ENCODE results near the gene TBC1D16. TPM values are rescaled to one million over a fixed set of nuclear protein-coding genes. Genes with fewer than 3 reads are reported as not detected.
A peak's percentile ranks its signal among the peaks of the same experiment; 100 is the strongest.

Gene TBC1D16
- total RNA-seq, 1 experiment from 2014 or later: 55.4 TPM

GRCh38 chr17:79951361-79952264 is 84.1 kb downstream of the TBC1D16 start:
- CTCF ChIA-PET: interaction anchor here (1.1 to 1.8 kb wide), 3 partner anchors 19 to 46 kb away, joined by 3 to 6 read pairs (median 4); no protein-coding TSS in a partner anchor
- intact Hi-C loops (cut with micrococcal nuclease; ENCODE audit: unreplicated experiment): loop anchor here (5.0 kb wide), 1 partner anchor 41 kb away; no protein-coding TSS in a partner anchor
- BruUV-seq (replicated peaks): TSS peak; percentile 80
- peaks cover 28% of the 10 kb centered on the region for H3K36me3 Mint-ChIP-seq (ENCODE audit: insufficient read depth, unreplicated experiment)
- Histone ChIP-seq H3K36me3 (ENCODE audit: control insufficient read depth, insufficient read depth, low read length) (no peaks in the 10 kb centered on the region; the same call in 1 of the 2 replicates), H3K27me3 (replicated peaks; ENCODE audit: control insufficient read depth, insufficient read depth, low read length) (no peaks in the 10 kb centered on the region), H3K9me3 (no peaks in the 10 kb centered on the region), H3K4me3 (ENCODE audit: low read depth, low read length) (no peak overlapping the region), H3K4me1 (peaks cover 54% of the 10 kb centered on the region)
- peaks cover 23% of the 10 kb centered on the region for H3K4me1 Mint-ChIP-seq (ENCODE audit: low read depth, unreplicated experiment)
- DNase-seq: peak; percentile 85 to 91
- peak overlapping the region; percentile 52 for H3K4me3 Mint-ChIP-seq (ENCODE audit: unreplicated experiment)
- POLR2A ChIA-PET: interaction anchor here (0.9 to 1.9 kb wide), 4 partner anchors 35 to 111 kb away, joined by 3 to 5 read pairs (median 4); no protein-coding TSS in a partner anchor
- no peaks in the 10 kb centered on the region for H3K27me3 Mint-ChIP-seq (ENCODE audit: insufficient read depth, unreplicated experiment)
- no peaks in the 10 kb centered on the region for H3K9me3 Mint-ChIP-seq (ENCODE audit: unreplicated experiment)
- peak overlapping the region; percentile 69 for H3K27ac Mint-ChIP-seq (ENCODE audit: unreplicated experiment)
- TF ChIP-seq, protein P1, sequence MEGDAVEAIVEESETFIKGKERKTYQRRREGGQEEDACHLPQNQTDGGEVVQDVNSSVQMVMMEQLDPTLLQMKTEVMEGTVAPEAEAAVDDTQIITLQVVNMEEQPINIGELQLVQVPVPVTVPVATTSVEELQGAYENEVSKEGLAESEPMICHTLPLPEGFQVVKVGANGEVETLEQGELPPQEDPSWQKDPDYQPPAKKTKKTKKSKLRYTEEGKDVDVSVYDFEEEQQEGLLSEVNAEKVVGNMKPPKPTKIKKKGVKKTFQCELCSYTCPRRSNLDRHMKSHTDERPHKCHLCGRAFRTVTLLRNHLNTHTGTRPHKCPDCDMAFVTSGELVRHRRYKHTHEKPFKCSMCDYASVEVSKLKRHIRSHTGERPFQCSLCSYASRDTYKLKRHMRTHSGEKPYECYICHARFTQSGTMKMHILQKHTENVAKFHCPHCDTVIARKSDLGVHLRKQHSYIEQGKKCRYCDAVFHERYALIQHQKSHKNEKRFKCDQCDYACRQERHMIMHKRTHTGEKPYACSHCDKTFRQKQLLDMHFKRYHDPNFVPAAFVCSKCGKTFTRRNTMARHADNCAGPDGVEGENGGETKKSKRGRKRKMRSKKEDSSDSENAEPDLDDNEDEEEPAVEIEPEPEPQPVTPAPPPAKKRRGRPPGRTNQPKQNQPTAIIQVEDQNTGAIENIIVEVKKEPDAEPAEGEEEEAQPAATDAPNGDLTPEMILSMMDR (IDR thresholded peaks at IDR 0.05; ENCODE audit: insufficient read depth in 1 of 2, low read depth in 1 of 2, low read length in 1 of 2, severe bottlenecking in 1 of 2, unreplicated experiment in 1 of 2): no peak

DNA sequence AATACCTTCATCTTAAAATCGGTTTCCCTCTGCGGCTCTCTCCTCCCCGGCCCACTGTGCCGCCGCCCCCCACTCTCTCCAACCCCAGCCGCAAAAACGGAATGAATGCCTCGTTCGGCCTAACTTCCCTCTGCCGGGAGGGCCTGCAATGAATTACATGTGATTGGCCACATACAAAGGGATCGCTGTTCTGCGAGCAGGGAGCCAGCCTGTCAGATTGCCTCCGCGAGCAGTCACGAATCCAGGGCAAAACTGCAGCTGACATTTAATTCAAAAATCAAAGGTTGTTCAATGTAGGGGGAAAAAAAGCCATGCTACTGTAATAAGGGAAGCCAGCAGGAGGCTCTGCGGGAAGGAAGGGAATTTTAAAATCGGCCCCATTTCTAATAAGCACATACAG is 84.9 kb downstream of the TBC1D16 start:
- no peaks in the 10 kb centered on the region for H3K9me3 Mint-ChIP-seq (ENCODE audit: unreplicated experiment)
- Histone ChIP-seq H3K9me3 (no peaks in the 10 kb centered on the region), H3K4me1 (peaks cover 50% of the 10 kb centered on the region), H3K27me3 (replicated peaks; ENCODE audit: control insufficient read depth, insufficient read depth, low read length) (no peaks in the 10 kb centered on the region), H3K4me3 (ENCODE audit: low read depth, low read length) (no peak overlapping the region), H3K36me3 (ENCODE audit: control insufficient read depth, insufficient read depth, low read length) (no peaks in the 10 kb centered on the region; the same call in 1 of the 2 replicates)
- peaks cover 28% of the 10 kb centered on the region for H3K36me3 Mint-ChIP-seq (ENCODE audit: insufficient read depth, unreplicated experiment)
- intact Hi-C loops (cut with micrococcal nuclease; ENCODE audit: unreplicated experiment): loop anchor here (5.0 kb wide), 1 partner anchor 42 kb away; no protein-coding TSS in a partner anchor
- BruUV-seq (replicated peaks): no TSS peak
- H3K27me3 Mint-ChIP-seq (ENCODE audit: insufficient read depth, unreplicated experiment): no peaks in the 10 kb centered on the region
- H3K4me3 Mint-ChIP-seq (ENCODE audit: unreplicated experiment): peak overlapping the region; percentile 52
- TF ChIP-seq, protein P1 (IDR thresholded peaks at IDR 0.05; ENCODE audit: insufficient read depth in 1 of 2, low read depth in 1 of 2, low read length in 1 of 2, severe bottlenecking in 1 of 2, unreplicated experiment in 1 of 2): no peak
- peak in 1 of 2 experiments; percentile 59 for DNase-seq
- ChIA-PET POLR2A (interaction anchor here (1.7 to 1.9 kb wide), 2 partner anchors 35 to 109 kb away, joined by 4 to 5 read pairs; no protein-coding TSS in a partner anchor), CTCF (interaction anchor here (1.1 to 1.8 kb wide), 3 partner anchors 20 to 45 kb away, joined by 3 to 6 read pairs (median 4); no protein-coding TSS in a partner anchor)
- H3K4me1 Mint-ChIP-seq (ENCODE audit: low read depth, unreplicated experiment): peaks cover 23% of the 10 kb centered on the region
- H3K27ac Mint-ChIP-seq (ENCODE audit: unreplicated experiment): peak overlapping the region; percentile 69

GRCh38 chr17:79950306-79950705 is 85.4 kb downstream of the TBC1D16 start:
- H3K27ac Mint-ChIP-seq (ENCODE audit: unreplicated experiment): peak overlapping the region; percentile 69

More at GRCh38 chr17:79950306-79950705, 85.4 kb downstream of the TBC1D16 start:
- no peaks in the 10 kb centered on the region for H3K27me3 ChIP-seq (replicated peaks; ENCODE audit: control insufficient read depth, insufficient read depth, low read length)
- no peak overlapping the region for H3K4me3 ChIP-seq (ENCODE audit: low read depth, low read length)
- intact Hi-C loops (cut with micrococcal nuclease; ENCODE audit: unreplicated experiment): loop anchor here (5.0 kb wide), 1 partner anchor 42 kb away; no protein-coding TSS in a partner anchor
- peaks cover 46% of the 10 kb centered on the region for H3K4me1 ChIP-seq
- Mint-ChIP-seq H3K4me3 (ENCODE audit: unreplicated experiment) (peak overlapping the region; percentile 52), H3K9me3 (ENCODE audit: unreplicated experiment) (no peaks in the 10 kb centered on the region), H3K36me3 (ENCODE audit: insufficient read depth, unreplicated experiment) (peaks cover 28% of the 10 kb centered on the region), H3K27me3 (ENCODE audit: insufficient read depth, unreplicated experiment) (no peaks in the 10 kb centered on the region), H3K4me1 (ENCODE audit: low read depth, unreplicated experiment) (peaks cover 23% of the 10 kb centered on the region)
- H3K9me3 ChIP-seq: no peaks in the 10 kb centered on the region
- POLR2A ChIA-PET: interaction anchor here (1.7 kb wide), 1 partner anchor 34 kb away, joined by 5 read pairs; no protein-coding TSS in a partner anchor
- TF ChIP-seq, protein P1 (IDR thresholded peaks at IDR 0.05; ENCODE audit: insufficient read depth in 1 of 2, low read depth in 1 of 2, low read length in 1 of 2, severe bottlenecking in 1 of 2, unreplicated experiment in 1 of 2): no peak
- BruUV-seq (replicated peaks): no TSS peak
- CTCF ChIA-PET: interaction anchor here (0.5 to 1.1 kb wide), 3 partner anchors 24 to 45 kb away, joined by 3 to 5 read pairs (median 4); no protein-coding TSS in a partner anchor
- H3K36me3 ChIP-seq (ENCODE audit: control insufficient read depth, insufficient read depth, low read length): no peaks in the 10 kb centered on the region; the same call in 1 of the 2 replicates
- DNase-seq: peak; percentile 57 to 82
